Tibial nerve (tissue), 4 donors: Measurements from ENCODE around the gene POLR2B. TPM values are rescaled to one million over a fixed set of nuclear protein-coding genes. Genes with fewer than 3 reads are reported as not detected.

ENCODE experiments used
- DNase-seq, 2 donors: peaks; one replicate each; pipeline ENCODE4 v3.0.0-alpha.2; 2019; ENCODE audit warnings: low spot score in 2 of 2
- H3K27ac ChIP-seq, 4 donors: fragments of 200-600 bp; sonication (generic) in 3 of 4; one replicate each; pipeline ENCODE4 v1.5.1; 2017 to 2019; ENCODE audit warnings: mild to moderate bottlenecking in 1 of 4
- H3K27me3 ChIP-seq, 2 donors: fragments of 200-600 bp; sonication (generic) in 1 of 2; one replicate each; pipeline versions ENCODE4 v1.5.1 to v1.6.0; 2017 to 2019
- H3K36me3 ChIP-seq, 3 donors: fragments of 200-600 bp; sonication (generic); one replicate each; pipeline ENCODE4 v1.5.1; 2018 to 2019
- H3K4me1 ChIP-seq, 4 donors: fragments of 200-600 bp; sonication (generic) in 3 of 4; one replicate each; pipeline ENCODE4 v1.5.1; 2017 to 2019
- H3K4me3 ChIP-seq, 4 donors: fragments of 200-600 bp; sonication (generic) in 3 of 4; one replicate each; pipeline ENCODE4 v1.5.1; 2017 to 2019; ENCODE audit warnings: mild to moderate bottlenecking in 1 of 4, moderate library complexity in 1 of 4
- H3K9me3 ChIP-seq, 4 donors: fragments of 200-600 bp; sonication (generic) in 3 of 4; one replicate each; pipeline ENCODE4 v1.5.1; 2017 to 2019
- EP300 ChIP-seq, 2 donors: sonication (generic); formaldehyde crosslinking; IDR thresholded peaks; one replicate each; pipeline ENCODE4 v1.6.1; 2017; ENCODE audit warnings: antibody characterized with exemption in 2 of 2, mild to moderate bottlenecking in 1 of 2
- POLR2A ChIP-seq, 2 donors: fragments of 450-650 bp; IDR thresholded peaks; one replicate each; pipeline ENCODE4 v1.6.1; 2017; ENCODE audit warnings: antibody characterized with exemption in 2 of 2, mild to moderate bottlenecking in 2 of 2, moderate library complexity in 2 of 2
- WGBS, 2 donors: methylation state at CpG; one replicate each; pipeline ENCODE4 v1.1.5; 2018; 5-methylcytosine and 5-hydroxymethylcytosine counted together
- total RNA-seq, 4 donors: library from RNA; depleted of rRNA; stranded (reverse); fragments of >200 nt; gene quantifications; one replicate each; pipeline ENCODE4 v1.1.0, GENCODE V29; 2016
- TF ChIP-seq, protein P1 (sequence below), 5 experiments: fragments of 200-600 bp in 3 of 5; fragments of 450-650 bp in 2 of 5; sonication (generic) in 3 of 5; IDR thresholded peaks; one replicate each; pipeline ENCODE4 v1.5.1; 2016 to 2019; ENCODE audit warnings: antibody characterized with exemption in 5 of 5, mild to moderate bottlenecking in 3 of 5, moderate library complexity in 2 of 5

POLR2B gene
- total RNA-seq, 4 donors from 2014 or later: 42.8 to 84.9 (median 70.9) TPM

GRCh38 chr4:57048590-57049304 is 70.1 kb downstream of the POLR2B start:
- peak overlapping the region in 2 of 4 donors; percentile 42 to 63 for H3K27ac ChIP-seq
- no peak overlapping the region for H3K4me3 ChIP-seq
- no peak for DNase-seq
- H3K27me3 ChIP-seq: no peaks in the 10 kb centered on the region
- H3K9me3 ChIP-seq: no peaks in the 10 kb centered on the region
- H3K36me3 ChIP-seq: no peaks in the 10 kb centered on the region
- 60 to 76% methylated on average over 1 of the region's 1 CpG for WGBS, 2 donors
- TF ChIP-seq, protein P1, sequence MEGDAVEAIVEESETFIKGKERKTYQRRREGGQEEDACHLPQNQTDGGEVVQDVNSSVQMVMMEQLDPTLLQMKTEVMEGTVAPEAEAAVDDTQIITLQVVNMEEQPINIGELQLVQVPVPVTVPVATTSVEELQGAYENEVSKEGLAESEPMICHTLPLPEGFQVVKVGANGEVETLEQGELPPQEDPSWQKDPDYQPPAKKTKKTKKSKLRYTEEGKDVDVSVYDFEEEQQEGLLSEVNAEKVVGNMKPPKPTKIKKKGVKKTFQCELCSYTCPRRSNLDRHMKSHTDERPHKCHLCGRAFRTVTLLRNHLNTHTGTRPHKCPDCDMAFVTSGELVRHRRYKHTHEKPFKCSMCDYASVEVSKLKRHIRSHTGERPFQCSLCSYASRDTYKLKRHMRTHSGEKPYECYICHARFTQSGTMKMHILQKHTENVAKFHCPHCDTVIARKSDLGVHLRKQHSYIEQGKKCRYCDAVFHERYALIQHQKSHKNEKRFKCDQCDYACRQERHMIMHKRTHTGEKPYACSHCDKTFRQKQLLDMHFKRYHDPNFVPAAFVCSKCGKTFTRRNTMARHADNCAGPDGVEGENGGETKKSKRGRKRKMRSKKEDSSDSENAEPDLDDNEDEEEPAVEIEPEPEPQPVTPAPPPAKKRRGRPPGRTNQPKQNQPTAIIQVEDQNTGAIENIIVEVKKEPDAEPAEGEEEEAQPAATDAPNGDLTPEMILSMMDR (IDR thresholded peaks at IDR 0.05): no peak
- peaks cover 0 to 48% (median 10%) of the 10 kb centered on the region in 4 donors for H3K4me1 ChIP-seq

DNA sequence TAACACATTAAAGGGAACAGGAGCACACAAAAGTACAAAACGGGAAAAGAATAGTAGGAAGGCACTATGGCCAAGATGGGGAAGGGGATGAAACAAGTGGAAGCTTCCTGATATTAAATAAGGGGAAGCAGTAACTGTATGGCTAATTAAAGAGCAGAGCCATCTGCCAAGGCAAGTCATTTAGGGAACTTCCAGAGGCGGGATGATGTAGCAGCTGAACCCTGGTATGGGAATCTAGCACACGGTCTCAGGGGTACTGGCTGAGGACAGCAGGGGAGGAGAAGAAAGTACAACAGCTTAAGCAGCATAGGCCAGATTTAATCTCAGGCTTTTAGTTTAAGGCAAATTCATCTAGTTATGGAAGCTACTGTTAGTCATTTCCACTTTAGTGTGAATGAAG is 72.4 kb downstream of the POLR2B start:
- Histone ChIP-seq H3K27ac (peak overlapping the region in 2 of 4 donors; percentile 28 to 53), H3K9me3 (no peaks in the 10 kb centered on the region), H3K36me3 (no peaks in the 10 kb centered on the region), H3K27me3 (no peaks in the 10 kb centered on the region), H3K4me1 (peaks cover 0 to 28% (median under 1%) of the 10 kb centered on the region in 4 donors), H3K4me3 (no peak overlapping the region)
- TF ChIP-seq, protein P1 (IDR thresholded peaks at IDR 0.05): no peak
- 53 to 60% methylated on average over 3 of the region's 3 CpGs for WGBS, 2 donors
- DNase-seq: no peak

DNA sequence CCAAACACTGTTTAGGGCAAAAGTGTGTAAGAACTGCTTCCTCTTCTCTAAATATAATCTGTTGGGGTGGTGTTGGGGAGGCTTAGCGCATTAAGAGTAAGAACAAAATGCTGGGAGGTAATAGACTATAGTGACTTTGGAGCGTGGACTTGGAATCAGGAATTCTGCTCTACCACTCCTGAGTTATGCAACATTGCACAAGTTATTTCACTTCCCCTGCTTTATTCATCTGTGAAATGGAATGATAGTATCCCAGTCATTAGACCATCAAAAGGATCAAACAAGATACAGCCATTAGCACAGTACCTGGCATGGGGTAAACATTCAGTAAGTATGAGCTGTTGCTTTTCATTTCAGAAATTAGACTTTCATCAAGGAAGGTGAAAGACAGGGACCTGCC is 72.8 kb downstream of the POLR2B start:
- TF ChIP-seq, protein P1 (IDR thresholded peaks at IDR 0.05): no peak
- TF ChIP-seq EP300 (IDR thresholded peaks at IDR 0.05) (no peak), POLR2A (IDR thresholded peaks at IDR 0.05) (no peak)
- no peak for DNase-seq
- no peaks in the 10 kb centered on the region for H3K36me3 ChIP-seq
- H3K27me3 ChIP-seq: no peaks in the 10 kb centered on the region
- peaks cover 0 to 24% (median 3%) of the 10 kb centered on the region in 4 donors for H3K4me1 ChIP-seq
- H3K27ac ChIP-seq: peak overlapping the region in 2 of 4 donors; percentile 28 to 53
- no peaks in the 10 kb centered on the region for H3K9me3 ChIP-seq
- H3K4me3 ChIP-seq: no peak overlapping the region
- 84 to 93% methylated on average over 2 of the region's 2 CpGs for WGBS, 2 donors

- TF ChIP-seq POLR2A (IDR thresholded peaks at IDR 0.05) (no peak), EP300 (IDR thresholded peaks at IDR 0.05) (no peak)
- TF ChIP-seq, protein P1 (IDR thresholded peaks at IDR 0.05): no peak
- H3K4me3 ChIP-seq: no peak overlapping the region
- no peaks in the 10 kb centered on the region for H3K27me3 ChIP-seq
- no peak for DNase-seq
- H3K36me3 ChIP-seq: no peaks in the 10 kb centered on the region
- no peaks in the 10 kb centered on the region for H3K9me3 ChIP-seq
- H3K4me1 ChIP-seq: peaks cover 0 to 25% (median 4%) of the 10 kb centered on the region in 4 donors
- peak overlapping the region in 1 of 4 donors; percentile 61 for H3K27ac ChIP-seq
- WGBS, 2 donors: 74 to 83% methylated on average over 5 of the region's 5 CpGs
These were observed 74.8 kb downstream of the POLR2B start for GRCh38 chr4:57053508-57053907.

- peaks cover 0 to 24% (median 4%) of the 10 kb centered on the region in 4 donors for H3K4me1 ChIP-seq
- WGBS, 2 donors: 44 to 59% methylated on average over 14 of the region's 14 CpGs
- DNase-seq: no peak
- no peak for TF ChIP-seq EP300 (IDR thresholded peaks at IDR 0.05)
- TF ChIP-seq POLR2A (IDR thresholded peaks at IDR 0.05): no peak
- TF ChIP-seq, protein P1 (IDR thresholded peaks at IDR 0.05): no peak
- no peaks in the 10 kb centered on the region for H3K36me3 ChIP-seq
- no peaks in the 10 kb centered on the region for H3K9me3 ChIP-seq
- H3K27me3 ChIP-seq: no peaks in the 10 kb centered on the region
- H3K27ac ChIP-seq: peak overlapping the region in 2 of 4 donors; percentile 2 to 52
- H3K4me3 ChIP-seq: no peak overlapping the region
These were observed 77.2 kb downstream of the POLR2B start for GRCh38 chr4:57055886-57056285.
